NOMO-1 treated with DMSO at 0.1 percent for 48 hours (cell line): Measurements from ENCODE around the gene CSPG4.
"Not testable (repeated sequence)": the region's sequence is repeated elsewhere in the genome, so short reads cannot be mapped to it uniquely, and the experiment has no call there.

ENCODE experiments used
- DNase-seq: peaks from one replicate; lab custom pipeline; 2025; ENCODE audit not compliant: unreplicated experiment; lab: John Stamatoyannopoulos, UW

Gene CSPG4

DNA sequence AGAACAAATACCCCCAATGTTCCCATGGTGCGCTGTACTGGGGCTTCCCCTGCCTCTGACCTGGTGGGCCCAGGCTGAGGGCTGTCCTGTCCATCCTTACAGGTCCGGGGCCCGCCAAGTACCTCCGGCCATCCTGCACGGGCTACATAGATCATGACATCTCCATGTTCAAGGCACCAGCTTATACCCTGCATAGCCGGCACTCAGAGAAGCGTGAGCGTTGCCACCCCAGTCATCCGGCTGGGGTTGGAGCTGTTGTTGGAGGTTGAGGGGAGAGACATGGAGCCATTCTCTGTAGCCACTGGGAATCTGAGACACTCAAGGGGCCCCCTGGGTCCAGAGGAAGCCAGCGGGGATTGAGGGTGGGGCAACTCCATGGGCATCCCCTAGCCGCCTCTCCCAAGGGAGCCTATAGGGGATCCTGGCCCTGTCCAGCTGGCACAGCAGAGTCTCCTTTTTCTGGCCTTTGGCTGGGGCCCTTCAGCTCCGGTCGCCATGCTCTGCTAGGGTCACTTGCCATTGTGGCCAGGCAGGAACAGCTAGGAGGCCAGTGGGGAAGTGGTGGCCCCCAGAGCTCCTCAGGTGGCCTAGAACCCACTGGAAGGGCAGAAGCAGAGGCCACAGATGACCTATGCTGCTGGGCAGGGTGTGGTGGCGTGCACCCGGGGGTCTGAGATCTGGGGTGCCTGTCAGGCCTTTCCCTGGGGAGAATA lies 12.5 kb upstream of the CSPG4 start:
- no peak for DNase-seq

DNA sequence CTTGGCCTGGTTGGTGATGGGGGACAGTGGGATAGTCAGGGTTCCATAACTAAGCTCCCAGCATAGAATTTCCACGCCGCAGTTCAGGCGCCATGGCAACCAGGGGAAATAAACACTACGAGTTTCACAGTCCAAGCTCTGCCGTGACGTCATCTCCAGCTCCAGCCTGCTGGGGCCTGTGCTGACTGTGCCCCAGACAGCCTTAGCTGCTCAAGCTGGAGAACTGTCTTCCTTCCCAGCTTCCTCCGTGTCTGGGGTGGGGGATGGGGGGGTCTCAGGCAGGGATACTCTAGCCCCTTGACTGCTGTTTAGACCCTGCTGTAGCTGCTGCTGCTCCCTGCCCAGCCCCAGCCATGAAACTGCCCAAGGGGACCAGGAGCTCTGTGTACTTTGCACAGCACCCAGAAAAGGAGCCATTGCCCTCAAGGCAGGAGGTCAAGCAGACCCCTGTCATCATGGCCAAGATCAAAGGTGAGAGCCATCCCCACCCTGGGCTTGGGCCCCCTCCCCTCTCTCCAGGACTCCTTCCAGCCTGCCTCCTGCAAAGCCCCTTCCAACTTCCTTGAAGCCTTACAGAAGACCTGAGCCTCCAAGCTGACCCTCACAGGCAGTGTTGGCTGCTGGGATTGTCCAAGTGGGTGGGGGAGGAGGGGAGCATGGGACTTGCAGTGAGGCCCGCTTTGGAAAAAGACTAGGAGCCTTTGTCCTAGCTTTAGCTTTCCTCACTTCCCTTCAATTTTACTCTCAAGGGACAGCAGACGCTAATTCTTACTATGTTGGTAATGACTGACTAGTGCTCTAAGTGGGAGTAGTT lies 11.4 kb upstream of the CSPG4 start:
- peak; percentile 64 for DNase-seq

DNA sequence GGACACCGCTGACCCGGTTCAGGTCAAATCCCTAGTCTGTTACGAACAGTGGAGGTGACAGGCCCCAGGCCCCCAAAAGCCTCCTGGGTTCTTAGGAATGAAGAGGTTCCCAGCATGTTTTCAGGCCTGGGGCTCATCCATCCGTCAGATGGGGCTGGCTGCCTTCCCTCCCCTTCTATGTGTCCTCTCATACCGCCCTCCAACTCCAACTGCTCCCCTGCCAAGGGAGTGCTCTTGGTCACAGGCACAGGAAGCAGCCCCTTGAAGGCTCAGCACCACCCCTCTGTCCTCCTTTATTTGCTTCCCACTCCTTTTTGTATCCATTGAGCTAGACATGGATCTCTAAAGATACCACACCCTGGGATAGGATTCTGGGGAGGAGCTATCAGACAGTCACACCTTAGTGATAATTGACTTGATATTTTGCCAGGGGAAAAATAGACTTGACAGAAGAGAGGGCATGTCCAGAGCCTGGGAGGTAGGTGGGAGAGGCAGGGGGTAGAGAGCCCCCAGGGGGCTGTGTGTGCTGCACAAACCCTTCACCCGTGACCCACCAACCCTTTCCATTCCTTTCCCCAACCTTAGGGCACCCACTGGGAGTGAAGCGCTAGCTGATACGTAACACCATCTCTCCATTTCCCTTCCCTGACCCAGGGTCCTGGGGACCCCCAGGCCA lies 10.7 kb upstream of the CSPG4 start:
- no peak for DNase-seq

DNA sequence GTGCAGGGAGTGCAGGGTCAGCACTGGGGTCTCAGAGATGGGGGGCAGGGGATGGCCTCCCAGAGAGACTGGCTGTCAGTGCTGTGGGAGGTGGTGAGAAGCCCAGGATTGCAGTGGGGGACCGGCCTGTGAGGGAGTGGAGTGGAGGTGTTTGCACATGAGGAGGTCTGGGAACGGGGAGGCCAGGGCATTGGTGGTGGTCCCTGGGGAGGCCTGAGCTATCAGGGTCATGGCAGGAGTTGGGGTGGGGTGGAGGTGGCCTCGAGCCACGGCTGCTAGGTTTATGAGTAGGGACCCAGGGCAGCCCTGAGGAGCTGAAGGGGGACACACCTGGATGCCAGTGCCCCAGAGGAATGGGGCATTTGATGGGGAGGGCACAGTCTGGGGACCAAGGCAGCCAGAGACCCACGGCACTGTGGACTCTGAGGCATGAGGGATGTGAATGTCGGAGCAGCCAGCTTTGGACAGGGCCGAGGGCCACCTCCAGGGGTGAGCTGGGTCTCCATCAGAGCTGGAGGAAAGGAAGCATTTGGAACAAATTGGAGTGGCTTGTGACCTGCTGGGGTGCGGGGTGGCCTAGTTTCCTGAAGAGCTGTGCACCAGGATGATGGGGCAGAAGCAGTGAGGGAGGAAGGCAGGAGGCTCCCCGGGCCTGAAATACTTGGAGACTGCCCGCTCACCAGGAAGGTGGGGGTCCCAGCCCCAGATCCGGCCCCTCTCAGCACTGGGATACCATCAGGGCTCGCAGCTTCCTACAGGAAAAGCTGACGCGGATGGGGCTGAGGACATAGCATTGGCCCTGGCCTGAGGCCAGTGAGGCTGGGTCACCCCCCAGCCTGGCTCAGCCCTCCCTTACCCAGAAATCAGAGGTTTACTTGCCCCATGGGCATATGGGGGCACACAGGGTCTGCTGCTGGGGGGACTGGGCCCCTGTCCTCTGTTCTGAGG lies 9.5 kb upstream of the CSPG4 start:
- no peak for DNase-seq

DNA sequence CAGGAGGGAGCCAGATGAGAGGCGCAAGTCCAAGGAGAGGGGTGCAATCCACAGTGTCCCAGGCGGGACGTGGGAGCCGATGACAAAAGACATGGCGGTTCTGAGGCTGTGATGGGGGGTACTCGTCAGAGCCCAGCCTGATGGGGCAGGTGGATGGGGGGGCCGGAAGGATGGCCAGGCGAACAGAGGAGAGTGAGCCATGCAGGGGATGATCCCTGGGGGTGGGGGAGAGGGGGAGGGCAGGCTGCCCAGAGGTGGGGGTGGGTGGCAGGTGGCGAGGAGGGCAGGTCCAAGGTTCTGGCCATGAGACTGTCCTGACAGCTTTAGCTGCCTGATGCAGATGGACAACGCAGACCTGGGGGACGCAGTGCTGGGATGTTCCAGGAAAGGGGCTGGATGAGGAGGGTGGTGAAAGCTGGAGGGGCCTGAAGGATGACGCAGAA lies 8.9 kb upstream of the CSPG4 start:
- no peak for DNase-seq

DNA sequence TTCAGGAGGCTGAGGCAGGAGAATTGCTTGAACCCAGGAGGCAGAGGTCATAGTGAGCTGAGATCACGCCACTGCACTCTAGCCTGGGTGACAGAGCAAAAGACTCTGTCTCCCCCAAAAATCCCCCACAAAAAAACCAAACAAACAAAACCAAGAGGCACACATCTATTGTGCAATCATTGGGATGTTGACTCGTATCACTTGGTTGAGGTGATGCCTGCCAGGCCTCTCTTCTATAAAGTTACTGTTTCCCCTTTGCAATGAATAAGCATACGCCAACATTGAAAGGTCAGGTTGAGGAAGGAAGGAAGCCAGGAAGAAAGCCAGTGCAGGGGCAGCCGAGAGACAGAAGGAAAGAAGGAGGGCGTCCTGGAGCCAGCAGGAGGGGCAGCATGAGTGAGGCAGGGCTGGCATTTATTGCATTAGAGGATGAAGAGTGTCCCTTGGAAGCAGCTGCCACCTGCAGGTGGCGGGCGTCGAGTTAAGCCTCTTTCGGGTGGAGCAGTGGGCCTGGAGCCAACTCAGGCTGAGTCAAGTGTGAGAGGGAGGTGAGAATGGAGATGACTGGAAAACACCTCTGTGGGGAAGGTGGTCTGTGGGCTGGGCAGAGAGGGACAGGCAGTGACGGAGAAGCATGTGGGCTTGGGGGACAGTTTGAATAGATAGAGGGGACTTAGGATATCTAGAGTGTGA lies 8.3 kb upstream of the CSPG4 start:
- DNase-seq, result no peak

DNA sequence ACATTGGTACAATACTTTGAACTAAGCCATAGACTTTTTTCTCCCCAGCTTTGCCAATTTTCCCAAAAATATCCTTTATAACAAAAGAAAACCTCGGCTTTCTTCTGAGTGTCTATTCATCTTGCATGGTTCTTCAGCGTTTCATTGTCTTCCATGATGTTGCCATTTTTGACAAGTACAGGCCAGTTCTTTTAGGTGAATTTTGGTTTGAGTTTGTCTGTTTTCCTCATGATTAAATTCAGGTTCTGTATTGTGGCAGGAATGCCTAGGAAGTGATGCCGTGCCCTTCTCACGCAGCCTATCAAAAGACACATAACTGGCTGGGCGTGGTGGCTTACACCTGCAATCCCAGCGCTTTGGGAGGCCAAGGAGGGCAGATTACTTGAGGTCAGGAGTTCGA lies 7.6 kb upstream of the CSPG4 start:
- no peak for DNase-seq

DNA sequence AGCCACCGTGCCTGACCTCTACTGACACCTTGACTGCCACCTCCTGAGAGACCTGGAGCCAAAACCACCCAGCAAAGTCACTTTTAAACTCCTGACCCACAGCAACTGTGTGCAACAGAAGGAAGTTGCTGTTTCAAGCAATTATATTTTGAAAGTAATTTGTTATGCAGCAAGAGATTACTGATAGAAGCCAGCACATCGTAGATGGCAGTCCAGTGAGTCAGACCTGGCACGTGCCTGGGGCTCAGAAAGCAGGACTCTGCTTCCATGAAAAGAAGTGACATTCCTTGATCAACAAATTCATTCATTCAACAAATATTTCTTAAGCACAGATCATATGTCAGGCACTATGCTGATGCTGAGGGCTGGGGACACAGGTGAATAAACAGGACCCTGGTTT lies 5.7 kb upstream of the CSPG4 start:
- no peak for DNase-seq

DNA sequence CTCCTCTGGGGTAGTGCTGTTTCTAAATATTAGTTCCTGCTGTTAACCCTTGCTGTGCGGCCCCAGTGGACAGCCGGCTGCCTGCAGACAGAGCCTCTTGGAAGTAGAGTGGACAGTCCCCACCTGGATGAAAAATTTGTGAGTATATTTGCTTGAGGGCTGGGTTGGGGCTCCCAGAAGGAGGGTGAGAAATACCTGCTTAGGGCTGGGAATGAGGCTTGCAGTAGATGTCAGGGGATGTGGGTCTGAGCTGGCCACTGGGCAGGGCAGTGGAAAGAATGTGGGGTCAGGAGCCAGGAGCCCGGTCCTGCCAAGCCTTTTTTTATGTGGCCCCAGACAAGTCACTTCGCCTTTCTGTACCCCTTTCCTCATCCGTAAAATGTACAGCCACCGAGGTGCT lies 4.4 kb upstream of the CSPG4 start:
- DNase-seq, result not testable (repeated sequence)

DNA sequence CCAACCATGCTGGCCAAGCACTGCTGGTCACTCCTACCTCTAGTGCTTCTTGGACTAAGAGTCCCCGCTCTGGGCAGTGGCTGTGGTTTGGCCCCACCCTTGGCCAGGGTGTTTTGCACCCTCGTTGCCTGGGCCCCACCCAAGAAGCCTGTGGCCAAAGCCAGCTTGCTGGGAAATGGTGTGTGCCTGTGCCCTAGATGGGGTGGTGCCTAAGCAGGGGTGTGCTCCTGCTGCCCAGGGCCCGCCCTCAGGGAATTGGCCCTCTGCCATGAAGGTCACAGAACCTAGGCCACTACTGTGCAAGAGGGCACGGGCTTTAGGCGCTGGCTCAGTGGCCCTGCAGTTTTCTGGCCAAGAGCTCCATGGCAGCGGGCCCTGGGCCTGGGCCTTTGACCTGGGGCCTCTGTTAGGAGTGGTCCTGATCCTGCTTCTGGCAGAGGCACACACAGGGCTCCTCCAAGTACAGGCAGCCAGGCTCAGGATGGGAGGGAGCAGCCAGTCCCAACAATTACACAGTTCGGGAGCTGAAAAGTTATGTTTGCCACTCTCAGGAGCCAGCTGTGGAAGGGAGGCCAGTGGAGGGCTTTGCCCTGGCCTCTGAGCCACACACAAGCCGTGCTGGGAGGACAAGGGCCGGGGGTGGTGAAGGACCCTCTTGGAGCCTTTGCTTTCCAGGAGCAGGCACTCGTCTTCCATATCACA lies 3.8 kb upstream of the CSPG4 start:
- DNase-seq, result not testable (repeated sequence)

DNA sequence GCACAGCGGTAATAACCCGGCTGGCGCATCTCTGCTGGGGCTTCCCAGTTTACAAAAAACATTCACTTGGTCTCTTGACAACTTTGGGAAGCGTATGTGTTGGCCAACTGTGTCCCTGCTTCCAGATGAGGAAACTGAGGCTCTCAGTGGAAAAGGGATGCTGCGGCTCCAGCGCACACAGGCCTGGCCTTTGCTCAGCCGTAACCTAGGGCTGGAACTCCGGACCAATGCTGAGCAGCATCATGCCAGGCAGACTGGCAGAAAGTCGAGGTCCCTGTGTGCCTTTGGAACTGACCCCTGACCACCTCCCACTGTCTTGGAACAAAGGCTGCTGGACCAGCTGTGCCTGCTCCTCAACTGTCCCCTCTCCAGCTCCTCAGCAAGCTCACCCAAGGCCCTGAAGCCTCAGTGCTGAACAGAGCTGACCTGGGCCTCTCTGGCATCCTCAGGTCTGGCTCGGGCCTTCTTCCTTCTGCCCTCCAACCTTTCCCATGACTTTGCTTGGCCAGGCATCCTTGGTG lies 2.7 kb upstream of the CSPG4 start:
- not testable (repeated sequence) for DNase-seq

DNA sequence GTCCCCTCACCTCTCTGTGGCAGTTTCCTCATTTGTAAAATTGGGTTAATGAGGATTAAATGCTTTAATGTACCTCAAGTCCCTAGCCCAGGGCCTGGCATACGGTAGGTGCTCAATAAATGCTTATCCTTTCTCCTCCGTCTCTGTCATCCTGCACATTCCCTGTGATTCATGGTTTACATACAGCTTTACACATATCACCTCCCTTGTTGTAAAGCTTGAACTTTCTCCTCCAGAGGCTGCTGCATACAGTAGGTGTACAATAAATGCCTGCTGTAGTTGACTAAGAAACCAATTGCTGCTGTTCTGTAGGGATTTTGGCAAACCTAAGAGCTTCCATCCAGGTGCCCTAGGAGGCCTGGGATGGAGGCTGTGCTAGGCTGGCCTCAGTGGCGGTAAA lies 1.5 kb upstream of the CSPG4 start:
- DNase-seq, result no peak

DNA sequence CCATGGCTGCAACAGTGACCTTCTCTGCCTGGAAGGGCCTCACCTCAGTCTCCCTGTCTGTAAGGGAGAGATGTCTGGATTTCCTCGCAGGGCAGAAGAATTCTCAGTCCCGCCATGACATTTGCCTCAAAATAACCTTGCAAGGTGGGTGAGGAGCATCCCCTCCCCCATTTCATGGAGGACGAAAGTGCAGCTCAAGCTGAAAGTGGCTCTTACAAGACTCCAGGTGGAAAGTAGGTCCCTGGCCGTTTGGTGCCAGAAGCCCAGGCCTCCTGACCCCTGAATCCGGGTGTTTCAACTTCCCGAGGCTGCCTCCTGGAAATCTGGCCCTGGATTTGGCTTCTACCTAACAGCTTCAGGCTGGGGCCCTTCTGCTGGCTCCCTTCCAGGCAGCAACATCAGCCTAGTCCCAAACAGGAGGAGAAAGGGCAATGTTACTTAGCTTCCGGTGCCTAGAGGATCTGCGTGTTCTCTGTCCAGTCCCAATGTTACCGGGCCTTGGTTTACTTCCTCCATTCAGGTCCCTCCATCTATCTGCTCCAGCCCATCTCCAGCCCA lies 769 bp upstream of the CSPG4 start:
- DNase-seq, result no peak

DNA sequence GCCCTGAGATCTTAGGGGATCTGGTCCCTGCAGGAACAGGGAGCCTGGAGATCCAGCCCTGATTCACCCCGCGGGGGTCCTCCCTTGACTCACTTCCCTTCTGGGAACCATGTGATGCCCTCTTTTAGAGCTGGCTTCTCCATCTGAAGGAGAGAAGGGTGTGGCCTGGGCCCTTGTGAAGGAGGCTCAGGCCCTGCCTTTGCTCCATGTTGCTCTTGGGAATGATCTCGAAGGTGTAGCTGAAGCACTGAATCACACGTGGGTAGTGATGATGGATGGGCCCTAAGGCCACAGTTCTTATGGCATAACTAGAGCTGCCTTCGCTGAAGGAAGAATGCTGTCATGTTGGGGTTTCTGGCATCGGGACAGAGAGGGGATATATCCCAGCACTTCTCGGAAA lies 1.2 kb downstream of the CSPG4 start:
- not testable (repeated sequence) for DNase-seq

DNA sequence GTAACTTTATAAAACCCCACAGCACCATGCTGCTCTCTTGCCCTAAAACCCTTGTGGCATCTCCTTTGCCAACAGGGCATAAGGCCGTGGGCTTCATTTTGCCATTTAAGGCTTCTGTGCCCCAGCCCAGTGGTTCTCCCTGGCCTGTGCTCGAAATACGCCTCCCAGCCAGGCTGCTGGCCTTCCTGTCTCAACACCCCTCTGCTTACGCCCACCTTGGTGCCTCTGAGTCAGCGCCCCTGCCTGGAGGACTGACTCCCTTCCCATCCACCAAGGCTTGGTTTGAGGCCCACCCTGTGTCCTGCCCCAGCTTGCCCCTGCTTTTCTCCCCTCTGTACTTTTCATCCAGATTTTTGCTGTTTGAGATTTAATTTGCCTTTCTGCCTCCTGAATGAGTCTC lies 1.8 kb downstream of the CSPG4 start:
- not testable (repeated sequence) for DNase-seq

DNA sequence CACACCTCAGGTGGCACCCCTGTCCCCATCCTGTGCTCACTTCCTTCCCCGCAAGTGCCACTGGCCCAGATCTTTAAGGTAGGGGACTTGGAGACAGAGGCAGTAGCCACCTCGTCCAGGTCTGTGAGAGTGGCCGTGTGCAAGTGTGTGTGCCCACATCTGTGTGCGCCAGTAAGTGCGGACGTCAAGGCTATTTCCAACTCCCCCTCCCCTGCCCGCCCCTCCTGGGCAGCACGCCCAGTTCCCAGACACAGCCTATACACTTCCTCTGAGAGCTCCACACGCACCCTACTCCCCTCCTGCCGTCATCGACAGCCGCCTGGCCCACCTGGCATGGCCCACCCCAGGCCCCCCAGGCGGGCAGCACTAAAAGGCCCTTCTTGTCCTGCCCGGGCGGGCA lies 3.2 kb downstream of the CSPG4 start:
- DNase-seq, result not testable (repeated sequence)

DNA sequence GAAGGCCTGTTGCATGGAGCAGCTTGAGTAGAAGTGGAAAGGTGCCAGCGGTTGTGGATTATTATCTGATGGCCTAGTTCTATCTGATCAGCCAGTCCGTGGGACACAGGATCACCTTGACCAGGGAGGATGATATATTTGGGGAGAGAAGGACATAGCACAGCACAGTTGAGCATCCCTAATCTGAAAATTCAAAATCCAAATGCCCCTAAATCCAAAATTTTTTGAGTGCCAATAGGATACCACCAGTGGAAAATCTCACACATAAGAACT lies 6.0 kb downstream of the CSPG4 start:
- DNase-seq, result no peak

DNA sequence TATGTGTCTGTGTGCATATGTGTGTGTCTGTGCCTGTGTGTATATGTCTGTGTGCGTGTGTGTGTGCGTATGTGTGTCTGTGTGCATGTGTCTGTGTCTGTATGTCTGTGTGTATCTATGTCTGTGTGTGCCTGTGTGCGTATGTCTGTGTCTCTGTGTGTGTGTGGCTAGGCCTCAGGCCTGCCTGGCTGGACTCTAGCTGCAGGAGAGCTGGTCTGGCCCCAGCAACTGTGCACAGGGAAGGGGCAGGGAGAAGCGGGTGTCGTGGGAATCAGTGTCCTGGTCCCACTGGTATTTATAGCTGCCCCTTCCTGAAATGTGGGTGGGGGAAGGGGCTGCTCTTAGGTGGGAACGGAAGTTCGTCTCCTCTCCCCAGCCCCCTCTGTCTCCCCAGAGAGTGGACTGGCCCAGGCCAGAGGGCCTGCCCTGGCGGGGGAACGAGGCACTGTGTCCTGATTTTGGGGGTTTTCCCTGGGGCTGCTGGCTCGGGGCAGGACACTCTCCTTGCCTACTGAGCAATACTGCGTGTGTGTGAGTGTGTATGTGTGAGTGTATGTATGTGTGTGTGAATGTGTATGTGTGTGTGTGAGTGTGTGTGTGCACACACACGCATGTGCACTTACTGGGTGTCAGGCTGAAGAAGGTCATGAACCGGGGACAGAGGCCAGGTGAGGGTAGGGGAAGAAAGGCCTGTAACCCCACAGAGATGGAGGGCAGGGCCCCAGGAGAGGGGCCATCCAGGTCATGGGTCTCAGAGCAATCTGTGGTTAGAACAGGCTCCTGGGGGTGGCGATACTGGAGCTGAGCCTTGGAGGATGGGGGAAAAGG lies 6.6 kb downstream of the CSPG4 start:
- no peak for DNase-seq
